GM12878 (cell line): ENCODE results near the gene LTB4R. TPM values are rescaled to one million over a fixed set of nuclear protein-coding genes. Genes with fewer than 3 reads are reported as not detected.

ENCODE experiments used
- ASH2L ChIP-seq: fragments of 300-600, 200-600 bp; sonication (generic); IDR thresholded peaks from 2 replicates; pipeline ENCODE4 v1.6.1; 2017; ENCODE audit warnings: low read depth, mild to moderate bottlenecking, borderline replicate concordance
- ATF7 ChIP-seq: fragments of 450-650 bp; IDR thresholded peaks from 2 replicates; pipeline ENCODE4 v1.6.1; 2016; ENCODE audit warnings: low read depth, mild to moderate bottlenecking
- BHLHE40 ChIP-seq, 2 experiments: fragments of 450-650 bp in 1 of 2; IDR thresholded peaks; 2 replicates each; pipeline ENCODE4 v1.6.1; 2011 to 2017; ENCODE audit warnings: low read depth in 2 of 2, borderline replicate concordance in 1 of 2, improper control_type of control experiment in 1 of 2, low read length in 1 of 2, mild to moderate bottlenecking in 1 of 2
- CTCF ChIP-seq, 3 experiments: IDR thresholded peaks in 2 of 3; conservative IDR thresholded peaks in 1 of 3; 2 replicates each; pipeline ENCODE4 v1.5.1; 2011; ENCODE audit warnings: low read depth in 3 of 3, low read length in 3 of 3, mild to moderate bottlenecking in 3 of 3, control low read depth in 2 of 3, moderate library complexity in 2 of 3, inconsistent platforms in 1 of 3, mixed read lengths in 1 of 3; ENCODE audit not compliant: control insufficient read depth in 2 of 3, insufficient read depth in 1 of 3; ENCODE audit errors: extremely low read depth in 1 of 3
- MEF2A ChIP-seq: IDR thresholded peaks from 2 replicates; pipeline ENCODE4 v1.6.1; 2011; ENCODE audit warnings: low read depth, mild to moderate bottlenecking, low read length, moderate library complexity; ENCODE audit not compliant: insufficient read depth
- RAD21 ChIP-seq: IDR thresholded peaks from 2 replicates; pipeline ENCODE4 v1.6.1; 2011; ENCODE audit warnings: mild to moderate bottlenecking, low read depth, low read length, moderate library complexity; ENCODE audit not compliant: insufficient read depth
- SPI1 ChIP-seq: IDR thresholded peaks from 2 replicates; pipeline ENCODE4 v1.6.1; 2011; ENCODE audit warnings: low read depth, mild to moderate bottlenecking, low read length, moderate library complexity, borderline replicate concordance; ENCODE audit not compliant: insufficient read depth
- ZNF687 ChIP-seq: fragments of 450-650 bp; IDR thresholded peaks from 2 replicates; pipeline ENCODE4 v1.6.1; 2017; ENCODE audit warnings: mild to moderate bottlenecking, moderate library complexity
- polyA plus RNA-seq, 11 experiments: library from polyadenylated mRNA; depleted of rRNA in 4 of 11; unstranded in 6 of 11; stranded (reverse) in 5 of 11; fragments of >200 nt; fragmentation: Nextera tagmentation in 4 of 11; fragmentation: Illumina TruSeq in 1 of 11; extraction: Ambion mirVana in 4 of 11; extraction: Trizol in 1 of 11; gene quantifications; 1 replicate in 1 of 11; 2 replicates in 10 of 11; pipeline versions ENCODE4 v1.2.1 to v1.2.3, GENCODE V29; 2011 to 2016; ENCODE audit warnings: inconsistent platforms in 2 of 11, missing spikeins in 2 of 11, low read depth in 1 of 11
- total RNA-seq, 4 experiments: library from RNA; depleted of rRNA in 3 of 4; stranded (reverse); fragments of >200 nt in 3 of 4; fragmentation: Illumina TruSeq in 1 of 4; extraction: Trizol in 1 of 4; gene quantifications; 2 replicates each; pipeline versions ENCODE4 v1.2.1 to v1.2.3, GENCODE V29; 2013 to 2021

LTB4R gene
- total and polyA plus RNA-seq, 10 of the 15 experiments (the other 5 are each of a cell fraction or from before 2014, with no cell fraction given) = 1.2 to 14.0 (median 4.0) TPM

- TF ChIP-seq MEF2A = no peak
- TF ChIP-seq ZNF687 = peak; percentile 87
- TF ChIP-seq ATF7 = peak; percentile 13; the same call in 1 of the 2 replicates
- peak; percentile 66; the same call in 1 of the 2 replicates for TF ChIP-seq SPI1
- peak; percentile 44 to 47 (median 44); a peak in 5 of 6 replicates for TF ChIP-seq CTCF (IDR thresholded peaks at IDR 0.05 in 2 of 3, conservative IDR thresholded peaks at IDR 0.05 in 1 of 3; ENCODE audit: control insufficient read depth in 2 of 3, extremely low read depth in 1 of 3, insufficient read depth in 1 of 3, low read depth in 3 of 3, low read length in 3 of 3)
- TF ChIP-seq RAD21 = 0 out of 2 replicates have a peak, but pooled peaks have one; percentile 29
- TF ChIP-seq BHLHE40 (IDR thresholded peaks at IDR 0.05; ENCODE audit: borderline replicate concordance in 1 of 2, low read depth in 2 of 2, low read length in 1 of 2) = peak; percentile 91 to 93
- TF ChIP-seq ASH2L = peak; percentile 36; the same call in 1 of the 2 replicates
Observed at GRCh38 chr14:24279301-24280186, 31.8 kb upstream of the LTB4R start (continued).
